Fibroblast of villous mesenchyme (primary cell): ENCODE results near the gene ANGPTL8. TPM values are rescaled to one million over a fixed set of nuclear protein-coding genes. Genes with fewer than 3 reads are reported as not detected.

Source experiments
- DNase-seq: peaks from one replicate; pipeline ENCODE4 v3.0.0-alpha.2; 2010; ENCODE audit warnings: low read depth
- H3K4me3 ChIP-seq: 2 replicates; pipeline ENCODE4 v1.5.1; 2011; ENCODE audit warnings: low read depth, mild to moderate bottlenecking, low read length
- total RNA-seq: library from RNA; depleted of rRNA; stranded (reverse); fragments of >200 nt; gene quantifications from 2 replicates; pipeline ENCODE4 v1.2.3, GENCODE V29; 2012
- TF ChIP-seq, protein P1 (sequence below): IDR thresholded peaks from 2 replicates; pipeline ENCODE4 v1.5.1; 2012; ENCODE audit warnings: low read depth, mild to moderate bottlenecking, low read length; ENCODE audit not compliant: insufficient read depth

ANGPTL8 gene
- total RNA-seq, 1 donor: not detected

DNA sequence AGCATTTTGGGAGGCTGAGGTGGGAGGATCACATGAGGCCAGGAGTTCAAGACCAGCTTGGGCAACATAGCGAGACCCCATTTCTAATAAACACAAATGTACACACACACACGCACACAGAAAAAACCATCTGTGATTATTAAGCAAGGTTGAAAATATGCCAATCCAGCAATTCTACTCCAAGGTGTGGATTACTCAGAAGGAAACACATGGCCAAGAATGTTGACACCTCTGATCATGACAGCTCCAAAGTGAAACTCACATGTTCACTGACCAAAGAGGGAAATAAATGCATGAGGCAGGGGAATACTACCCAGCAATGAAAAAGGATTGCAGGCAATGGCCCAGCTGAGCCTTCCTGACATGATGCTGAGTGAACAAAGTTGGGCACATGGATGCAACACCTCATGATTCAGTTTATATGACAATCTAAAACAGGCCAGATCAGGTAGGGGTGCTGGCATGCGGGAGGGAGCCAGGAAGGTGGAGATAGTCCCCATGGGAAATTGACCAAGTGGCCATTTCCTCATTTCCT lies 18.5 kb downstream of the ANGPTL8 start:
- no peak overlapping the region for H3K4me3 ChIP-seq
- TF ChIP-seq, protein P1, sequence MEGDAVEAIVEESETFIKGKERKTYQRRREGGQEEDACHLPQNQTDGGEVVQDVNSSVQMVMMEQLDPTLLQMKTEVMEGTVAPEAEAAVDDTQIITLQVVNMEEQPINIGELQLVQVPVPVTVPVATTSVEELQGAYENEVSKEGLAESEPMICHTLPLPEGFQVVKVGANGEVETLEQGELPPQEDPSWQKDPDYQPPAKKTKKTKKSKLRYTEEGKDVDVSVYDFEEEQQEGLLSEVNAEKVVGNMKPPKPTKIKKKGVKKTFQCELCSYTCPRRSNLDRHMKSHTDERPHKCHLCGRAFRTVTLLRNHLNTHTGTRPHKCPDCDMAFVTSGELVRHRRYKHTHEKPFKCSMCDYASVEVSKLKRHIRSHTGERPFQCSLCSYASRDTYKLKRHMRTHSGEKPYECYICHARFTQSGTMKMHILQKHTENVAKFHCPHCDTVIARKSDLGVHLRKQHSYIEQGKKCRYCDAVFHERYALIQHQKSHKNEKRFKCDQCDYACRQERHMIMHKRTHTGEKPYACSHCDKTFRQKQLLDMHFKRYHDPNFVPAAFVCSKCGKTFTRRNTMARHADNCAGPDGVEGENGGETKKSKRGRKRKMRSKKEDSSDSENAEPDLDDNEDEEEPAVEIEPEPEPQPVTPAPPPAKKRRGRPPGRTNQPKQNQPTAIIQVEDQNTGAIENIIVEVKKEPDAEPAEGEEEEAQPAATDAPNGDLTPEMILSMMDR: no peak
- no peak for DNase-seq

DNA sequence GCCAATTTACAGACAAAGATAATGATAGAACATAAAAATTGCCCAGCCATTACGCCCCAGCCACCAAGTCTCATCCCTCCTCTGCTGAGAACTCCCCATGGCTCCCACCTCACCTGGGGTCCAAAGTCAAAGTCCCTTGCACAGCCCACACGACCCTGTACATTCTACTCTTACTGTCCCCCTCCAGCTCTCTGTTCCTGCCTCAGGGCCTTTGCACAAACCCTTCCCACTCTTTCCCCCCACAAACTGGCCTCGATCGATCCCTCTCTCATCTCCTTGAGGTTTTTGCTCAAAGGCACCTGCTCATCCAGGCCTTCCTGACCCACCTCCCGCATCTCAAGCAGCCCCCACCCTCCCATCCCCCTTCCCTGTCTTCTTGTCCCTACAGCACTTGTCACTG lies 21.6 kb downstream of the ANGPTL8 start:
- H3K4me3 ChIP-seq: no peak overlapping the region
- no peak for DNase-seq
- TF ChIP-seq, protein P1: no peak

DNA sequence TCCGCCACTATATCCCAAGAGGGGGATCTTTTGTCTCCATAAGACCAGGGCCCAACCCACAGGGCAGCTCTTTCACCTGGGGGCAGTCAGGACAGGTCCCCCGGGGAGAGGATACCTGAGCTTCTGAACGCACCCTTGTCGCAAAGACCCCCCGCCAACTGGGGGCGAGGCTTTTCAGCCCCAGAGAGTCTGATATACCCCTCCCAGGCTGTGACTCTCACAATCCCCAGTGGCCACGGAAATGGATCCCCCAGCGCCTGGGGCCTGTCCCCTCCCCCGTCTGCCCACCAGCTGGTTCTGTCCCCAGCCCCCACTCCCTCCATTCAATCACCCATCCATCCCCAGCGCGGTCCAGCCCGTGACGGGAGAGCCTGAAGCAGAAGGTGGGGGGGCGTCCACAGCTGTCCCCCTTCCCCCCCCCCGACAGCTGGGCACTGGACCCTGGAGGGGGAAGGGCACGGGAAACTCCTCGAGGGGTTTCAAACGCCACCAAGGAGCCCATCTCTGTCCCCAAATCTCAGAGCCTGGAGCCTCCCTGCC lies 22.1 kb downstream of the ANGPTL8 start:
- no peak for DNase-seq
- TF ChIP-seq, protein P1: no peak
- H3K4me3 ChIP-seq: peak overlapping the region; percentile 71

DNA sequence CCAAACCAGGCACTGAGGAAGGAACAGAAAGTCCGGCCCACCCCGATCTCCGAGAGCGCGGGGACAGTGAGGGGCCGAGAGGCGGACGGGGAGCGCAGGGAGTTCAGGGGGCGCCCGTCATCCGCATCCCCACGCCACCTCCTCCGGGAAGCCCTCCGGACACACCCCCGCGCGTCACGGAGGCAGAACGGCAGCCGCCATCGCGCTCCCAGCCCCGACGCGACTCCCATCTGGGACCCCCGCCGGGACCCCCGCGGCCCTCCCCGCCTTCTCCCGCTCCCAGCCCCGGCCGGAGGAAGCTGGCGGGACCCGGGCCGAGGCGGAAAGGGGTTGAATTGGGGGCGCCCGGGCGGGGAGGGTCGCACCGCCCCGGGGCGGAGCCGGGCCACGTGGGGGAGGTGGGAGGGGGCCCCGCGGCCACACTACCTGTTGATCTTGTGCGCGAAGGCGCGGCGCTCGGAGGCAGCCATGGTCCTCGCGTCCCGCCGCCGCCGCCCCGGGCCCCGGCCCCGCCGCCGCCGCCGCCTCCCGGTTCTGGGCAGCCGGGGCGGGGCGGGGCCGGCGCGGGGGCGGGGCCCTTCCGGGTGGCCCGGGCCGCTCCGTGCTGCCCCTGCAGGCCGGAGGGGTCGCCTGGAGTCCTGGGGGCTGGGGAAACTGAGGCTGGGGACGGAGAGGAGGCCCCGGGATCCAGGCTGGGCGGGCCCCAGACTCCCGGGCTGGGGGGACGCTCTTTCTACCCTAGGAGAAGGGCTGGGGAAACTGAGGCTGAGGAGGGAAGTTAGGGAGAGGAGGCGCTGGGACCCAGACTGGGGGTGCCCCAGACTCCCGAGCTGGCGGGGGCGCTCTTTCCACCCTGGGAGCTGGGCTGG lies 22.8 kb downstream of the ANGPTL8 start, which contains the start of gene DOCK6:
DOCK6 (minus strand) TSS at position 554 of the 869 bp plus-strand sequence; CDS start at position 470, 84 bp downstream.
- TF ChIP-seq, protein P1: peak; percentile 35
- no peak for DNase-seq
- H3K4me3 ChIP-seq: peak within 1 kb of the TSS; percentile 71

DNA sequence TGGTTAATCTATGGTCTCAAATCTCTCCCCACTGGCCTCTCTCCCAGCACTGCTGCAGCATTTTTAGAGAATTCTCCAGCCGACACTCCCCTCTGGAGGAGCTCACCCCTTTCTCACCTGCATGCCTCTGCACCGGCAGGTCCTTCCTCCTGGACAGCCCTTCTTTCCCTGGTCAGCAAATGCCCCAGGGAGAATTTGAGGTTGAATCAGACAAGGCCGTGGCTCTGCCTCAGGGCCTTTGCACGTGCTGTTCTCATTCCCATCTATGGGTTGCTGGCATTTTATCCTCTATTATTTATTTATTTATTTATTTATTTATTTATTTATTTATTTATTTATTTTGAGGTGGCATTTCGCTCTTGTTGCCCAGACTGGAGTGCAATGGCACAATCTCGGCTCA lies 24.3 kb downstream of the ANGPTL8 start:
- TF ChIP-seq, protein P1: no peak
- no peak for DNase-seq
- no peak overlapping the region for H3K4me3 ChIP-seq

DNA sequence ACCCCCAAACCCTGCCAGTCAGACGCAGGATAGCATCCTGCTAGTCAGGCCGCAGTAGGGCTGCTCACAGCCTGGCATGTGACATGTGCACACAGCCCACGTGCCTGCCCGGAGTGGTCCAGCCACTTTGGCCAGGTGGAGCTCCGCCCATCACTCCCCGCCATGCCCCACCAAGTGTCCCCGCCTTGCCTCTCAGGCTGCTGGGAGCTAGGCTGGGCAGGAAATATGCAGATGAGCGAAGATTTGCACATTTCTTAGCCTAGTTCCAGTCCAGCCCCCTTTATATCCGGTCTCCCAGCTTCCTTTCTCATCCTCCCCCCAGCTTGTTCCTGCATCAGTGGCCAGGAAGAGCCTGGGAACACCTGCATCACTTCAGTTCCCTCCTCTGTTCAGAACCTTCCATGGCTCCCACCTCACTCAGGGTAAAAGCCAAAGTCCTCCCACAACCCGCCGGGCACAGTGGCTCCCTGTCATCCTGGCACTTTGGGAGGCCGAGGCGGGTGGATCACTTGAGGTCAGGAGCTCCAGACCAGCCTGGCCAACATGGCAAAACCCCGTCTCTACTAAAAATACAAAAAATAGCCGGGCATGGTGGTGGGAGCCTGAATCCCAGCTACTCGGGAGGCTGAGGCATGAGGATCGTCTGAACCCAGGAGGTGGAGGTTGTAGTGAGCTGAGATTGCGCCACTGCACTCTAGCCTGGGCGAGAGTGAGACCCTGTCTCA lies 25.2 kb downstream of the ANGPTL8 start:
- TF ChIP-seq, protein P1: no peak
- H3K4me3 ChIP-seq: no peak overlapping the region
- DNase-seq: no peak
